ENCODE data around the gene DNTT.

The DNTT gene

GRCh38 chr10:96309628-96310320, 5.5 kb downstream of the DNTT start:
- no peaks in the 10 kb centered on the region for H3K9me3 Mint-ChIP-seq
- no peaks in the 10 kb centered on the region for H3K36me3 Mint-ChIP-seq (ENCODE audit: low read depth)
- DNase-seq: no peak
- H3K4me1 Mint-ChIP-seq: peaks cover 17% of the 10 kb centered on the region
- no peak for ATAC-seq
- H3K4me3 Mint-ChIP-seq: no peak overlapping the region
- H3K27ac Mint-ChIP-seq: no peak overlapping the region
- H3K27me3 Mint-ChIP-seq: peaks cover 7% of the 10 kb centered on the region

GRCh38 chr10:96310321-96310669, 6.1 kb downstream of the DNTT start:
- DNase-seq (no peak), ATAC-seq (no peak)
- peaks cover 12% of the 10 kb centered on the region for H3K4me1 Mint-ChIP-seq
- H3K27ac Mint-ChIP-seq: no peak overlapping the region
- no peak overlapping the region for H3K4me3 Mint-ChIP-seq
- H3K27me3 Mint-ChIP-seq: peaks cover 7% of the 10 kb centered on the region
- H3K36me3 Mint-ChIP-seq (ENCODE audit: low read depth): no peaks in the 10 kb centered on the region
- H3K9me3 Mint-ChIP-seq: no peaks in the 10 kb centered on the region

- peaks cover 5% of the 10 kb centered on the region for H3K27me3 Mint-ChIP-seq
- DNase-seq (no peak), ATAC-seq (no peak)
- H3K27ac Mint-ChIP-seq: no peak overlapping the region
- no peaks in the 10 kb centered on the region for H3K9me3 Mint-ChIP-seq
- peaks cover 9% of the 10 kb centered on the region for H3K4me1 Mint-ChIP-seq
- H3K36me3 Mint-ChIP-seq (ENCODE audit: low read depth): no peaks in the 10 kb centered on the region
- H3K4me3 Mint-ChIP-seq: no peak overlapping the region
Observed at GRCh38 chr10:96311180-96311715, 7.0 kb downstream of the DNTT start.

GRCh38 chr10:96313344-96313743, 9.1 kb downstream of the DNTT start:
- H3K4me1 Mint-ChIP-seq: no peaks in the 10 kb centered on the region
- no peaks in the 10 kb centered on the region for H3K9me3 Mint-ChIP-seq
- H3K36me3 Mint-ChIP-seq (ENCODE audit: low read depth): no peaks in the 10 kb centered on the region
- no peak overlapping the region for H3K27ac Mint-ChIP-seq
- ATAC-seq (no peak), DNase-seq (no peak)
- no peak overlapping the region for H3K4me3 Mint-ChIP-seq
- peaks cover 2% of the 10 kb centered on the region for H3K27me3 Mint-ChIP-seq

- no peaks in the 10 kb centered on the region for H3K4me1 Mint-ChIP-seq
- H3K9me3 Mint-ChIP-seq: no peaks in the 10 kb centered on the region
- ATAC-seq: no peak
- DNase-seq: no peak
- H3K27ac Mint-ChIP-seq: no peak overlapping the region
- H3K27me3 Mint-ChIP-seq: peaks cover 2% of the 10 kb centered on the region
- no peaks in the 10 kb centered on the region for H3K36me3 Mint-ChIP-seq (ENCODE audit: low read depth)
- no peak overlapping the region for H3K4me3 Mint-ChIP-seq
Observed at GRCh38 chr10:96317067-96317833, 13.0 kb downstream of the DNTT start.

GRCh38 chr10:96319754-96320474, 15.7 kb downstream of the DNTT start:
- Mint-ChIP-seq H3K4me3 (no peak overlapping the region), H3K4me1 (no peaks in the 10 kb centered on the region), H3K9me3 (no peaks in the 10 kb centered on the region), H3K36me3 (ENCODE audit: low read depth) (no peaks in the 10 kb centered on the region), H3K27ac (no peak overlapping the region), H3K27me3 (no peaks in the 10 kb centered on the region)
- DNase-seq (no peak), ATAC-seq (no peak)

GRCh38 chr10:96321822-96322221, 17.6 kb downstream of the DNTT start:
- Mint-ChIP-seq H3K9me3 (no peaks in the 10 kb centered on the region), H3K27me3 (peaks cover 2% of the 10 kb centered on the region), H3K4me3 (no peak overlapping the region), H3K36me3 (ENCODE audit: low read depth) (no peaks in the 10 kb centered on the region), H3K27ac (no peak overlapping the region), H3K4me1 (peaks cover 2% of the 10 kb centered on the region)
- ATAC-seq (no peak), DNase-seq (no peak)

GRCh38 chr10:96322275-96322674, 18.0 kb downstream of the DNTT start:
- Mint-ChIP-seq H3K36me3 (ENCODE audit: low read depth) (no peaks in the 10 kb centered on the region), H3K9me3 (no peaks in the 10 kb centered on the region), H3K27ac (no peak overlapping the region), H3K4me1 (peaks cover 2% of the 10 kb centered on the region), H3K27me3 (peaks cover 4% of the 10 kb centered on the region), H3K4me3 (no peak overlapping the region)
- DNase-seq (no peak), ATAC-seq (no peak)

- no peak for DNase-seq
- ATAC-seq: no peak
- Mint-ChIP-seq H3K9me3 (no peaks in the 10 kb centered on the region), H3K27me3 (peaks cover 4% of the 10 kb centered on the region), H3K4me3 (no peak overlapping the region), H3K4me1 (peaks cover 2% of the 10 kb centered on the region), H3K27ac (no peak overlapping the region), H3K36me3 (ENCODE audit: low read depth) (no peaks in the 10 kb centered on the region)
Observed at GRCh38 chr10:96324447-96324846, 20.2 kb downstream of the DNTT start.

GRCh38 chr10:96325719-96326373, 21.6 kb downstream of the DNTT start:
- Mint-ChIP-seq H3K27ac (no peak overlapping the region), H3K9me3 (no peaks in the 10 kb centered on the region), H3K36me3 (ENCODE audit: low read depth) (no peaks in the 10 kb centered on the region), H3K4me3 (no peak overlapping the region), H3K27me3 (peaks cover 4% of the 10 kb centered on the region), H3K4me1 (peaks cover 2% of the 10 kb centered on the region)
- DNase-seq (no peak), ATAC-seq (no peak)

- H3K36me3 Mint-ChIP-seq (ENCODE audit: low read depth): no peaks in the 10 kb centered on the region
- H3K27ac Mint-ChIP-seq: no peak overlapping the region
- DNase-seq (no peak), ATAC-seq (no peak)
- H3K4me3 Mint-ChIP-seq: no peak overlapping the region
- H3K4me1 Mint-ChIP-seq: peaks cover 2% of the 10 kb centered on the region
- H3K9me3 Mint-ChIP-seq: no peaks in the 10 kb centered on the region
- peaks cover 4% of the 10 kb centered on the region for H3K27me3 Mint-ChIP-seq
Observed at GRCh38 chr10:96327462-96327861, 23.2 kb downstream of the DNTT start.

GRCh38 chr10:96333101-96333500, 28.9 kb downstream of the DNTT start:
- Mint-ChIP-seq H3K36me3 (ENCODE audit: low read depth) (no peaks in the 10 kb centered on the region), H3K27me3 (peaks cover 4% of the 10 kb centered on the region), H3K4me3 (no peak overlapping the region), H3K27ac (no peak overlapping the region), H3K9me3 (no peaks in the 10 kb centered on the region), H3K4me1 (peaks cover 12% of the 10 kb centered on the region)
- no peak for DNase-seq
- ATAC-seq: no peak

- ATAC-seq (no peak), DNase-seq (no peak)
- Mint-ChIP-seq H3K4me1 (peaks cover 12% of the 10 kb centered on the region), H3K4me3 (no peak overlapping the region), H3K36me3 (ENCODE audit: low read depth) (no peaks in the 10 kb centered on the region), H3K27me3 (peaks cover 4% of the 10 kb centered on the region), H3K27ac (no peak overlapping the region), H3K9me3 (no peaks in the 10 kb centered on the region)
Observed at GRCh38 chr10:96334616-96335526, 30.6 kb downstream of the DNTT start.

- no peaks in the 10 kb centered on the region for H3K9me3 Mint-ChIP-seq
- H3K4me1 Mint-ChIP-seq: peaks cover 12% of the 10 kb centered on the region
- ATAC-seq: no peak
- no peaks in the 10 kb centered on the region for H3K36me3 Mint-ChIP-seq (ENCODE audit: low read depth)
- DNase-seq: no peak
- H3K27ac Mint-ChIP-seq: no peak overlapping the region
- H3K27me3 Mint-ChIP-seq: peaks cover 4% of the 10 kb centered on the region
- H3K4me3 Mint-ChIP-seq: no peak overlapping the region
Observed at GRCh38 chr10:96337106-96337505, 32.9 kb downstream of the DNTT start.
